Gastrocnemius medialis (tissue), 4 donors: ENCODE measurements around the gene DYNLT5.
"Not testable (repeated sequence)": the region's sequence is repeated elsewhere in the genome, so short reads cannot be mapped to it uniquely, and the experiment has no call there.

Source experiments
- CTCF ChIP-seq, 5 experiments: fragments of 450-650 bp in 3 of 5; fragments of 200-600 bp in 2 of 5; sonication (generic) in 2 of 5; IDR thresholded peaks in 4 of 5; conservative IDR thresholded peaks in 1 of 5; 1 replicate in 4 of 5; 2 replicates in 1 of 5; pipeline ENCODE4 v1.5.1; 2016 to 2019; ENCODE audit warnings: antibody characterized with exemption in 5 of 5, mild to moderate bottlenecking in 3 of 5, moderate library complexity in 3 of 5
- POLR2A ChIP-seq, 2 donors: fragments of 450-650 bp; IDR thresholded peaks; one replicate each; pipeline ENCODE4 v1.6.1; 2017; ENCODE audit warnings: antibody characterized with exemption in 2 of 2, mild to moderate bottlenecking in 2 of 2, moderate library complexity in 2 of 2

GRCh38 chr1:66785800-66786199 is 33.5 kb downstream of the DYNLT5 start:
- TF ChIP-seq CTCF (IDR thresholded peaks at IDR 0.05 in 4 of 5, conservative IDR thresholded peaks at IDR 0.05 in 1 of 5); POLR2A (IDR thresholded peaks at IDR 0.05): not testable (repeated sequence)
